Measurements from ENCODE around the gene ASIC2. TPM values are rescaled to one million over a fixed set of nuclear protein-coding genes. Genes with fewer than 3 reads are reported as not detected.

Gene ASIC2
- total and polyA plus RNA-seq, 2 donors (not counting 1 experiment from before 2014, with no cell fraction given) = not detected

DNA sequence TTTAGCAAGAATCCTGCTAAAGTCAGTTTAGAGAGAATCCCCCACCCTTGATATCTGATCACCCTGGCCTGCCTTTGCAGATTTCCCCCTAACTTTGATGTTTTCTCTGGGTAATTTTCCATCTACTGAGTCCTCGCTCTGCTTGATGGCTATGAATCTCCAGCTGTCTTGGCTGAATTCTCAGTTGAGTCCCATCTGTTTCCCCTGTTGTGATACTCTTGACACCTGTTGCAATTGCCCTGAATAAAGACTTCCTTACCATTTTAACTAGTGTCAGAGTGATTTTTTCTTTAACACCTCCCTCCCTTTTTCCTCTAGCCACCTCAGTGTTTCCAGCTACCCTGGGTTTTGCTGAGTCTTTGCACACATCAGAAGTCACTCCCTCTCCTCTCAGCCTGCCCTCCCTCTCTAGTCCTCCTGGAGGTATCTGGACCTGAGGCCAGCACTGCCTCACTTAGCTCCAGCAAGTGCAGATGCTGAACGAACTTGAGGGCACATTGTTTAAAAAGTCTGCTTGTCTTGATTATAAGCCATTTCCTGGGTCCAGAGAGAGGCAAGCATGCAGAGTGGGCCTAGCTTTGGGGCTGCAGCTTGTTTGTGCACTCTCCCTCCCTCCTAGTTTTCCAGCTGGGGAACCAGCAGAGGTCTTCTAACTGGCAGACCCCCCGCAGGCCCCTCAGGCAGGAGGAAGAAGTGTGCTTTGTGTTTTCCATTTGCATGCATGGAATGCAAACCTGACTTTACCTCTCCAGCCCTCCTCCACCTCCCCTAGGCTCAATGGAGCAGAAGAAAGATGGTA, 268.2 kb downstream of the ASIC2 start:
- no peak overlapping the region for H3K4me2 ChIP-seq (replicated peaks; ENCODE audit: low read depth, low read length, poor library complexity, severe bottlenecking)
- H3K27me3 ChIP-seq (replicated peaks in 1 of 4; ENCODE audit: control extremely low read depth in 1 of 4, control insufficient read depth in 3 of 4, insufficient read depth in 4 of 4, low read length in 3 of 4) = no peaks in the 10 kb centered on the region
- intact Hi-C loops (cut with micrococcal nuclease) = no loop called here
- no peaks in the 10 kb centered on the region for H4K20me1 ChIP-seq (ENCODE audit: control insufficient read depth, insufficient read depth, low read length, poor library complexity, severe bottlenecking)
- no peak overlapping the region for H3K4me3 ChIP-seq (ENCODE audit: control extremely low read depth in 1 of 5, extremely low read depth in 1 of 5, insufficient read depth in 1 of 5, low read depth in 2 of 5, low read length in 4 of 5)
- Mint-ChIP-seq H3K4me1 (no peaks in the 10 kb centered on the region), H3K9me3 (ENCODE audit: insufficient read depth) (no peaks in the 10 kb centered on the region), H3K27me3 (peaks cover 4% of the 10 kb centered on the region), H3K27ac (no peak overlapping the region), H3K4me3 (no peak overlapping the region)
- H3K9me3 ChIP-seq (ENCODE audit: control extremely low read depth in 1 of 3, control insufficient read depth in 2 of 3, insufficient read depth in 1 of 3, low read length in 2 of 3) = peaks cover 0 to 3% (median 0%) of the 10 kb centered on the region in 3 donors
- H3K27ac ChIP-seq (ENCODE audit: low read length in 2 of 2) = no peak overlapping the region
- H3K9ac ChIP-seq (ENCODE audit: low read length) = no peak overlapping the region
- DNase-seq = no peak
- H3K79me2 ChIP-seq (ENCODE audit: control insufficient read depth, insufficient read depth, low read length) = no peaks in the 10 kb centered on the region
- CTCF ChIA-PET = no interaction called here
- no peak for ATAC-seq (ENCODE audit: low read depth)
- TF ChIP-seq EZH2 (IDR thresholded peaks at IDR 0.05; ENCODE audit: borderline replicate concordance, insufficient read depth, low read depth, low read length, poor library complexity, severe bottlenecking) = no peak
- TF ChIP-seq, protein P1, sequence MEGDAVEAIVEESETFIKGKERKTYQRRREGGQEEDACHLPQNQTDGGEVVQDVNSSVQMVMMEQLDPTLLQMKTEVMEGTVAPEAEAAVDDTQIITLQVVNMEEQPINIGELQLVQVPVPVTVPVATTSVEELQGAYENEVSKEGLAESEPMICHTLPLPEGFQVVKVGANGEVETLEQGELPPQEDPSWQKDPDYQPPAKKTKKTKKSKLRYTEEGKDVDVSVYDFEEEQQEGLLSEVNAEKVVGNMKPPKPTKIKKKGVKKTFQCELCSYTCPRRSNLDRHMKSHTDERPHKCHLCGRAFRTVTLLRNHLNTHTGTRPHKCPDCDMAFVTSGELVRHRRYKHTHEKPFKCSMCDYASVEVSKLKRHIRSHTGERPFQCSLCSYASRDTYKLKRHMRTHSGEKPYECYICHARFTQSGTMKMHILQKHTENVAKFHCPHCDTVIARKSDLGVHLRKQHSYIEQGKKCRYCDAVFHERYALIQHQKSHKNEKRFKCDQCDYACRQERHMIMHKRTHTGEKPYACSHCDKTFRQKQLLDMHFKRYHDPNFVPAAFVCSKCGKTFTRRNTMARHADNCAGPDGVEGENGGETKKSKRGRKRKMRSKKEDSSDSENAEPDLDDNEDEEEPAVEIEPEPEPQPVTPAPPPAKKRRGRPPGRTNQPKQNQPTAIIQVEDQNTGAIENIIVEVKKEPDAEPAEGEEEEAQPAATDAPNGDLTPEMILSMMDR (IDR thresholded peaks at IDR 0.05) = no peak
- 75% methylated on average over 2 of the region's 3 CpGs for WGBS (ENCODE audit: insufficient coverage)
- no peak overlapping the region for H2AFZ ChIP-seq (ENCODE audit: insufficient read depth, low read depth, low read length, poor library complexity, severe bottlenecking)
- H3K4me1 ChIP-seq (ENCODE audit: control insufficient read depth in 2 of 2, insufficient read depth in 2 of 2, low read length in 2 of 2) = no peaks in the 10 kb centered on the region
- POLR2A ChIA-PET = no interaction called here
- no peaks in the 10 kb centered on the region for H3K36me3 ChIP-seq (replicated peaks in 1 of 2; ENCODE audit: control extremely low read depth in 1 of 2, control insufficient read depth in 1 of 2, extremely low read depth in 1 of 2, insufficient read depth in 2 of 2, low read length in 1 of 2)

- Histone ChIP-seq H3K9ac (ENCODE audit: low read length) (no peak overlapping the region), H3K79me2 (ENCODE audit: control insufficient read depth, insufficient read depth, low read length) (no peaks in the 10 kb centered on the region), H2AFZ (ENCODE audit: insufficient read depth, low read depth, low read length, poor library complexity, severe bottlenecking) (no peak overlapping the region), H3K27ac (ENCODE audit: low read length in 2 of 2) (no peak overlapping the region), H3K9me3 (ENCODE audit: control extremely low read depth in 1 of 3, control insufficient read depth in 2 of 3, insufficient read depth in 1 of 3, low read length in 2 of 3) (peaks cover 0 to 3% (median 0%) of the 10 kb centered on the region in 3 donors), H3K4me2 (replicated peaks; ENCODE audit: low read depth, low read length, poor library complexity, severe bottlenecking) (no peak overlapping the region), H3K4me1 (ENCODE audit: control insufficient read depth in 2 of 2, insufficient read depth in 2 of 2, low read length in 2 of 2) (no peaks in the 10 kb centered on the region), H3K4me3 (ENCODE audit: control extremely low read depth in 1 of 5, extremely low read depth in 1 of 5, insufficient read depth in 1 of 5, low read depth in 2 of 5, low read length in 4 of 5) (no peak overlapping the region), H3K27me3 (replicated peaks in 1 of 4; ENCODE audit: control extremely low read depth in 1 of 4, control insufficient read depth in 3 of 4, insufficient read depth in 4 of 4, low read length in 3 of 4) (no peaks in the 10 kb centered on the region), H4K20me1 (ENCODE audit: control insufficient read depth, insufficient read depth, low read length, poor library complexity, severe bottlenecking) (no peaks in the 10 kb centered on the region), H3K36me3 (replicated peaks in 1 of 2; ENCODE audit: control extremely low read depth in 1 of 2, control insufficient read depth in 1 of 2, extremely low read depth in 1 of 2, insufficient read depth in 2 of 2, low read length in 1 of 2) (no peaks in the 10 kb centered on the region)
- Mint-ChIP-seq H3K9me3 (ENCODE audit: insufficient read depth) (no peaks in the 10 kb centered on the region), H3K4me3 (no peak overlapping the region), H3K27ac (no peak overlapping the region), H3K27me3 (peaks cover 4% of the 10 kb centered on the region), H3K4me1 (no peaks in the 10 kb centered on the region)
- POLR2A ChIA-PET = no interaction called here
- TF ChIP-seq EZH2 (IDR thresholded peaks at IDR 0.05; ENCODE audit: borderline replicate concordance, insufficient read depth, low read depth, low read length, poor library complexity, severe bottlenecking) = no peak
- TF ChIP-seq, protein P1 (IDR thresholded peaks at IDR 0.05) = no peak
- ATAC-seq (ENCODE audit: low read depth) (no peak), DNase-seq (no peak)
- intact Hi-C loops (cut with micrococcal nuclease) = no loop called here
- CTCF ChIA-PET = no interaction called here
- 91% methylated on average over 2 of the region's 3 CpGs for WGBS (ENCODE audit: insufficient coverage)
Measured at GRCh38 chr17:33023790-33024189, 269.3 kb downstream of the ASIC2 start.
